ENCODE results near the gene WIPF2.
"Not testable (repeated sequence)": the region's sequence is repeated elsewhere in the genome, so short reads cannot be mapped to it uniquely, and the experiment has no call there.

WIPF2 gene

GRCh38 chr17:40224718-40225550 is 5.8 kb downstream of the WIPF2 start:
- no peaks in the 10 kb centered on the region; the same call in 1 of the 2 replicates for H4K20me1 ChIP-seq (ENCODE audit: insufficient read depth, low read length)
- H3K9me3 ChIP-seq (ENCODE audit: insufficient read depth, low read length): no peaks in the 10 kb centered on the region
- H3K4me2 ChIP-seq (ENCODE audit: low read length): no peak overlapping the region
- no peaks in the 10 kb centered on the region for H3K27me3 ChIP-seq (ENCODE audit: low read depth, low read length)
- H3K27ac ChIP-seq (ENCODE audit: low read length): no peak overlapping the region
- no peak for TF ChIP-seq EZH2phosphoT487 (IDR thresholded peaks at IDR 0.05; ENCODE audit: low read depth)
- TF ChIP-seq CTCF (IDR thresholded peaks at IDR 0.05; ENCODE audit: low read depth, low read length): no peak
- H3K9ac ChIP-seq (ENCODE audit: low read length): no peak overlapping the region
- no peaks in the 10 kb centered on the region for H3K36me3 ChIP-seq (replicated peaks; ENCODE audit: low read depth, low read length)
- no peaks in the 10 kb centered on the region for H3K4me1 ChIP-seq (ENCODE audit: low read length)
- peaks cover 13% of the 10 kb centered on the region for H3K79me2 ChIP-seq (ENCODE audit: low read length)
- no peak overlapping the region for H2AFZ ChIP-seq (ENCODE audit: low read depth, low read length)
- no peak overlapping the region for H3K4me3 ChIP-seq (ENCODE audit: low read length)

DNA sequence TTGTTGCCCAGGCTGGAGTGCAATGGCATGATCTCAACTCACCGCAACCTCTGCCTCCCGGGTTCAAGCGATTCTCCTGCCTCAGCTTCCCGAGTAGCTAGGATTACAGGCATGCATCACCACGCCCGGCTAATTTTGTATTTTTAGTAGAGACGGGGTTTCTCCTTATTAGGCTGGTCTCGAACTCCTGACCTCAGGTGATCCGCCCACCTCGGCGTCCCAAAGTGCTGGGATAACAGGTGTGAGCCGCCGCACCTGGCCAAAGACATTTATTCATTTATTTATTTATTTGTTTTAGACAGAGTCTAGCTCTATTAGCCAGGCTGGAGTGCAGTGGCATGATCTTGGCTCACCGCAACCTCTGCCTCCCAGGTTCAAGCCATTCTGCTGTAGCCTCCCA is 10.0 kb downstream of the WIPF2 start:
- H3K9ac ChIP-seq (ENCODE audit: low read length); H3K79me2 ChIP-seq (ENCODE audit: low read length); H3K27ac ChIP-seq (ENCODE audit: low read length); H4K20me1 ChIP-seq (ENCODE audit: insufficient read depth, low read length); H3K36me3 ChIP-seq (replicated peaks; ENCODE audit: low read depth, low read length); H3K4me3 ChIP-seq (ENCODE audit: low read length); H2AFZ ChIP-seq (ENCODE audit: low read depth, low read length); H3K4me1 ChIP-seq (ENCODE audit: low read length); H3K4me2 ChIP-seq (ENCODE audit: low read length); H3K27me3 ChIP-seq (ENCODE audit: low read depth, low read length); H3K9me3 ChIP-seq (ENCODE audit: insufficient read depth, low read length): not testable (repeated sequence)

GRCh38 chr17:40230670-40231069 is 11.6 kb downstream of the WIPF2 start:
- H3K9me3 ChIP-seq (ENCODE audit: insufficient read depth, low read length): no peaks in the 10 kb centered on the region
- H3K27ac ChIP-seq (ENCODE audit: low read length): no peak overlapping the region
- no peak overlapping the region for H3K9ac ChIP-seq (ENCODE audit: low read length)
- no peak overlapping the region for H2AFZ ChIP-seq (ENCODE audit: low read depth, low read length)
- no peak overlapping the region for H3K4me3 ChIP-seq (ENCODE audit: low read length)
- H3K27me3 ChIP-seq (ENCODE audit: low read depth, low read length): no peaks in the 10 kb centered on the region
- H3K4me2 ChIP-seq (ENCODE audit: low read length): no peak overlapping the region
- peaks cover 8% of the 10 kb centered on the region for H3K36me3 ChIP-seq (replicated peaks; ENCODE audit: low read depth, low read length)
- no peaks in the 10 kb centered on the region; the same call in 1 of the 2 replicates for H4K20me1 ChIP-seq (ENCODE audit: insufficient read depth, low read length)
- no peaks in the 10 kb centered on the region; the same call in 1 of the 2 replicates for H3K79me2 ChIP-seq (ENCODE audit: low read length)
- no peak for TF ChIP-seq CTCF (IDR thresholded peaks at IDR 0.05; ENCODE audit: low read depth, low read length)
- no peak for TF ChIP-seq EZH2phosphoT487 (IDR thresholded peaks at IDR 0.05; ENCODE audit: low read depth)
- H3K4me1 ChIP-seq (ENCODE audit: low read length): no peaks in the 10 kb centered on the region

DNA sequence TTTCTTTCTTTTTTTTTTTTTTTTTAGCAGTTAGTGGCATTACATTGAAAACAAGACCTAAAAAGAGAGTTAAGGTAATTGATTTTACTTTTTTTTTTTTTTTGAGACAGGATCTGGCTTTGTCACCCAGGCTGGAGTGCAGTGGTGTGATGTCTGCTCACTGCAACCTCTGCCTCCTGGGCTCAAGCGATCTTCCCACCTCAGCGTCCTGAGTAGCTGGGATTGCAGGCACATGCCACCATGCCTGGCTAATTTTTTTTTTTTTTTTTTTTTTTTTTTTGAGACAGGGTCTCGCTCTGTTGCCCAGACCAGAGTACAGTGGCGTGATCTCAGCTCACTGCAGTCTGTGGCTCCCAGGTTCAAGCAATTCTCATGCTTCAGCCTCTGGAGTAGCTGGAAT is 12.8 kb downstream of the WIPF2 start:
- not testable (repeated sequence) for H2AFZ ChIP-seq (ENCODE audit: low read depth, low read length); H3K27ac ChIP-seq (ENCODE audit: low read length); H3K36me3 ChIP-seq (replicated peaks; ENCODE audit: low read depth, low read length); H3K4me3 ChIP-seq (ENCODE audit: low read length); H3K27me3 ChIP-seq (ENCODE audit: low read depth, low read length); H3K9me3 ChIP-seq (ENCODE audit: insufficient read depth, low read length); H3K79me2 ChIP-seq (ENCODE audit: low read length); H3K9ac ChIP-seq (ENCODE audit: low read length); H3K4me2 ChIP-seq (ENCODE audit: low read length); H4K20me1 ChIP-seq (ENCODE audit: insufficient read depth, low read length); H3K4me1 ChIP-seq (ENCODE audit: low read length)

DNA sequence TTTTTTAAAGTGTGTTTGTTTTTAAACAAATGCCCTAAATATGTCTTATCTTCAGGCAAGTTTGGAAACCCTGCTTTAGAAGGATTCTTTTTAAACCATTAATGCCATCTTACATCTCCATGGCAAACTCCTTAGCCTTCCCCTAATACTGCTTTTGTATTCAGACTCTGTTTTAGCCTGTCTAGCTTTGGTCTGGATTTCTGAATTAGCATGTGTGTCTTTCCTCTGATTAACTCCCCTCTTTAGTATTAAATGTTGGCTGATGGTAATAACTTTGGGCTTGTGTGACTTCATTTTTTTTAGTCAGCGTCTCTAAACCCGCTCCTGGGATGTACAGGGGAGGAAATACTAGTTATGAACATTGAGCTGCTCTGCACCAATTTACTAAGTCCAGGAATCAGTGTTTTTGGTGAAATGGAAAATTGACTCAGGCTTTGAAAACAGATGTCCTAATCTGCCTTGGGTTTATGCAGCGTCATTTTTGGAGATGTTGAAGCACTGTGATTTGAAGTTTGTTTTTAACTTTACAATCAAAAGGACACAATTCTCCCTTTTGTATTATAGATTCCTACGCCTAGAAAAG is 22.2 kb downstream of the WIPF2 start:
- Histone ChIP-seq H3K9ac (ENCODE audit: low read length) (no peak overlapping the region), H3K79me2 (ENCODE audit: low read length) (peaks cover 8% of the 10 kb centered on the region; the same call in 1 of the 2 replicates), H3K27ac (ENCODE audit: low read length) (no peak overlapping the region), H3K36me3 (replicated peaks; ENCODE audit: low read depth, low read length) (no peaks in the 10 kb centered on the region), H4K20me1 (ENCODE audit: insufficient read depth, low read length) (peaks cover 13% of the 10 kb centered on the region; the same call in 1 of the 2 replicates), H3K27me3 (ENCODE audit: low read depth, low read length) (no peaks in the 10 kb centered on the region), H3K9me3 (ENCODE audit: insufficient read depth, low read length) (no peaks in the 10 kb centered on the region), H2AFZ (ENCODE audit: low read depth, low read length) (no peak overlapping the region), H3K4me3 (ENCODE audit: low read length) (no peak overlapping the region), H3K4me2 (ENCODE audit: low read length) (no peak overlapping the region), H3K4me1 (ENCODE audit: low read length) (no peaks in the 10 kb centered on the region)
- TF ChIP-seq CTCF (IDR thresholded peaks at IDR 0.05; ENCODE audit: low read depth, low read length): no peak
- no peak for TF ChIP-seq EZH2phosphoT487 (IDR thresholded peaks at IDR 0.05; ENCODE audit: low read depth)

All from OCI-LY3 (cell line).